Uterus (tissue), 2 donors: ENCODE data around the gene HSPA14.

Source experiments
- CTCF ChIP-seq, 4 experiments: fragments of 200-600 bp in 2 of 4; fragments of 450-650 bp in 2 of 4; sonication (generic) in 2 of 4; IDR thresholded peaks; one replicate each; pipeline ENCODE4 v1.5.1; 2016 to 2019; ENCODE audit warnings: antibody characterized with exemption in 4 of 4, mild to moderate bottlenecking in 2 of 4, moderate library complexity in 1 of 4
- POLR2A ChIP-seq, 2 donors: fragments of 450-650 bp; IDR thresholded peaks; one replicate each; pipeline ENCODE4 v1.6.1; 2016; ENCODE audit warnings: antibody characterized with exemption in 2 of 2, mild to moderate bottlenecking in 1 of 2, moderate library complexity in 1 of 2

DNA sequence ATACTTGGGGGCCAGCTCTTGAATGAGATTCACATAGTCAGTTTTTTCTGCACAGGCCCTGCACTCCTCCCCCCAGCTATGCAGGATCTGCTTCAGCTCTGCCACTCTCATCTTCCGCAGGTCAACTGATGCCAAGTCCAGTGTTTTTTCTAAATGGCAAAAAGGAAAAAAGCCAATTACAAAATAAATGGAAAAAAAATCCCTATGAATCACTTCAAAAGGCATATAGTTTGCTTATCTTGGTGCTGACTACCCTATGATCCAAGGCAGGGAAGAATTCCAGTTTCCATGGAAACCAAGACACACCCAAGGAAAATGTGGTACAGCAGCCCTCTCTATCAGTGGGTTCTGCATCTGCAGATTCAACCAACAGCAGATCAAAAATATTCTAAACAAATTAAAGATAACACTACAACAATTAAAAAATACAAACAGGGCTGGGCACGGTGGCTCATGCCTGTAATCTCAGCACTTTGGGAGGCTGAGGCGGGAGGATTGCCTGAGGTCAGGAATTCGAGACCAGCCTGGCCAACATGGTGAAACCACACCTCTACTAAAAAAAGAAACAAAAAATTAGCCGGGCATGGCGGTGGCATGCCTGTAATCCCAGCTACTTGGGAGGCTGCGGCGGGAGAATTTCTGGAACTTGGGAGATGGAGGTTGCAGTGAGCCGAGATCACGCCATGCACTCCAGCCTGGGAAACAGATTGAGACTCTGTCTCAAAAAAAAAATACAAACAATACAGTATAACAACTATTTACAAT is 17.9 kb upstream of the HSPA14 start:
- TF ChIP-seq CTCF (IDR thresholded peaks at IDR 0.05) (no peak), POLR2A (IDR thresholded peaks at IDR 0.05) (no peak)
